ENCODE results near the gene PROX1. TPM values are rescaled to one million over a fixed set of nuclear protein-coding genes. Genes with fewer than 3 reads are reported as not detected.

Gene PROX1
- total RNA-seq, 2 experiments from 2014 or later: not detected

- Histone ChIP-seq H2AFZ (ENCODE audit: low read length) (no peak overlapping the region), H3K4me1 (ENCODE audit: insufficient read depth, low read length, poor library complexity, severe bottlenecking) (no peaks in the 10 kb centered on the region), H3K4me3 (ENCODE audit: low read depth, low read length, poor library complexity, severe bottlenecking) (no peak overlapping the region), H3K36me3 (ENCODE audit: insufficient read depth, low read length) (no peaks in the 10 kb centered on the region), H3K9me2 (ENCODE audit: insufficient read depth, low read length) (no peaks in the 10 kb centered on the region), H4K20me1 (ENCODE audit: insufficient read depth, low read length) (no peaks in the 10 kb centered on the region), H3K9me3 (ENCODE audit: low read length) (no peaks in the 10 kb centered on the region), H3K79me2 (ENCODE audit: insufficient read depth, low read depth, low read length) (no peaks in the 10 kb centered on the region), H3K4me2 (ENCODE audit: low read length) (peak overlapping the region; percentile 12; the same call in 1 of the 2 replicates), H3K27ac (ENCODE audit: low read depth, low read length, poor library complexity, severe bottlenecking) (no peak overlapping the region)
- TF ChIP-seq, protein P1, sequence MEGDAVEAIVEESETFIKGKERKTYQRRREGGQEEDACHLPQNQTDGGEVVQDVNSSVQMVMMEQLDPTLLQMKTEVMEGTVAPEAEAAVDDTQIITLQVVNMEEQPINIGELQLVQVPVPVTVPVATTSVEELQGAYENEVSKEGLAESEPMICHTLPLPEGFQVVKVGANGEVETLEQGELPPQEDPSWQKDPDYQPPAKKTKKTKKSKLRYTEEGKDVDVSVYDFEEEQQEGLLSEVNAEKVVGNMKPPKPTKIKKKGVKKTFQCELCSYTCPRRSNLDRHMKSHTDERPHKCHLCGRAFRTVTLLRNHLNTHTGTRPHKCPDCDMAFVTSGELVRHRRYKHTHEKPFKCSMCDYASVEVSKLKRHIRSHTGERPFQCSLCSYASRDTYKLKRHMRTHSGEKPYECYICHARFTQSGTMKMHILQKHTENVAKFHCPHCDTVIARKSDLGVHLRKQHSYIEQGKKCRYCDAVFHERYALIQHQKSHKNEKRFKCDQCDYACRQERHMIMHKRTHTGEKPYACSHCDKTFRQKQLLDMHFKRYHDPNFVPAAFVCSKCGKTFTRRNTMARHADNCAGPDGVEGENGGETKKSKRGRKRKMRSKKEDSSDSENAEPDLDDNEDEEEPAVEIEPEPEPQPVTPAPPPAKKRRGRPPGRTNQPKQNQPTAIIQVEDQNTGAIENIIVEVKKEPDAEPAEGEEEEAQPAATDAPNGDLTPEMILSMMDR (conservative IDR thresholded peaks at IDR 0.05; ENCODE audit: low read length): no peak
- no peak for TF ChIP-seq EZH2phosphoT487 (IDR thresholded peaks at IDR 0.05; ENCODE audit: borderline replicate concordance, low read depth, low read length)
- ChIA-PET CTCF (ENCODE audit: unreplicated experiment) (no interaction called here), POLR2A (interaction anchor here (1.1 kb wide), 1 partner anchor 84 kb away, joined by 4 read pairs; no protein-coding TSS in a partner anchor)
- no peak for DNase-seq (ENCODE audit: low spot score)
- no TSS peak for BruUV-seq (replicated peaks)
- intact Hi-C loops (cut with micrococcal nuclease; ENCODE audit: unreplicated experiment): no loop called here
Observed at GRCh38 chr1:213986925-213987250, 885 bp upstream of the PROX1 start.

GRCh38 chr1:213987422-213987926 is 299 bp upstream of the PROX1 start:
- no peak overlapping the region for H3K4me3 ChIP-seq (ENCODE audit: low read depth, low read length, poor library complexity, severe bottlenecking)
- TF ChIP-seq EZH2phosphoT487 (IDR thresholded peaks at IDR 0.05; ENCODE audit: borderline replicate concordance, low read depth, low read length): no peak
- TF ChIP-seq, protein P1 (conservative IDR thresholded peaks at IDR 0.05; ENCODE audit: low read length): no peak
- H3K9me2 ChIP-seq (ENCODE audit: insufficient read depth, low read length): no peaks in the 10 kb centered on the region
- H4K20me1 ChIP-seq (ENCODE audit: insufficient read depth, low read length): no peaks in the 10 kb centered on the region
- no peak overlapping the region for H3K27ac ChIP-seq (ENCODE audit: low read depth, low read length, poor library complexity, severe bottlenecking)
- DNase-seq (ENCODE audit: low spot score): no peak
- no peaks in the 10 kb centered on the region for H3K36me3 ChIP-seq (ENCODE audit: insufficient read depth, low read length)
- H3K4me1 ChIP-seq (ENCODE audit: insufficient read depth, low read length, poor library complexity, severe bottlenecking): no peaks in the 10 kb centered on the region
- intact Hi-C loops (cut with micrococcal nuclease; ENCODE audit: unreplicated experiment): no loop called here
- no peak overlapping the region for H2AFZ ChIP-seq (ENCODE audit: low read length)
- H3K4me2 ChIP-seq (ENCODE audit: low read length): peak overlapping the region; percentile 56; the same call in 1 of the 2 replicates
- H3K9me3 ChIP-seq (ENCODE audit: low read length): no peaks in the 10 kb centered on the region
- ChIA-PET POLR2A (interaction anchor here (1.1 kb wide), 1 partner anchor 83 kb away, joined by 4 read pairs; no protein-coding TSS in a partner anchor), CTCF (ENCODE audit: unreplicated experiment) (no interaction called here)
- H3K79me2 ChIP-seq (ENCODE audit: insufficient read depth, low read depth, low read length): no peaks in the 10 kb centered on the region
- no TSS peak for BruUV-seq (replicated peaks)

- H3K79me2 ChIP-seq (ENCODE audit: insufficient read depth, low read depth, low read length): no peaks in the 10 kb centered on the region
- H3K36me3 ChIP-seq (ENCODE audit: insufficient read depth, low read length): no peaks in the 10 kb centered on the region
- no peak overlapping the region for H3K27ac ChIP-seq (ENCODE audit: low read depth, low read length, poor library complexity, severe bottlenecking)
- no peaks in the 10 kb centered on the region for H3K9me2 ChIP-seq (ENCODE audit: insufficient read depth, low read length)
- BruUV-seq (replicated peaks): no TSS peak
- peak overlapping the region; percentile 56; the same call in 1 of the 2 replicates for H3K4me2 ChIP-seq (ENCODE audit: low read length)
- H3K4me1 ChIP-seq (ENCODE audit: insufficient read depth, low read length, poor library complexity, severe bottlenecking): no peaks in the 10 kb centered on the region
- ChIA-PET CTCF (ENCODE audit: unreplicated experiment) (no interaction called here), POLR2A (interaction anchor here (0.5 to 0.6 kb wide), 2 partner anchors 187 to 238 kb away, joined by 3 to 5 read pairs; no protein-coding TSS in a partner anchor)
- no peak overlapping the region for H2AFZ ChIP-seq (ENCODE audit: low read length)
- intact Hi-C loops (cut with micrococcal nuclease; ENCODE audit: unreplicated experiment): no loop called here
- no peak overlapping the region for H3K4me3 ChIP-seq (ENCODE audit: low read depth, low read length, poor library complexity, severe bottlenecking)
- no peak for TF ChIP-seq EZH2phosphoT487 (IDR thresholded peaks at IDR 0.05; ENCODE audit: borderline replicate concordance, low read depth, low read length)
- TF ChIP-seq, protein P1 (conservative IDR thresholded peaks at IDR 0.05; ENCODE audit: low read length): no peak
- H4K20me1 ChIP-seq (ENCODE audit: insufficient read depth, low read length): no peaks in the 10 kb centered on the region
- DNase-seq (ENCODE audit: low spot score): no peak
- no peaks in the 10 kb centered on the region for H3K9me3 ChIP-seq (ENCODE audit: low read length)
Observed at GRCh38 chr1:213988507-213989001, 781 bp downstream of the PROX1 start.

Measured in OCI-LY7 (cell line).